Left ventricle myocardium inferior (tissue), 1 donor: ENCODE data around the gene TRIM69. TPM values are rescaled to one million over a fixed set of nuclear protein-coding genes. Genes with fewer than 3 reads are reported as not detected.
"Not testable (repeated sequence)": the region's sequence is repeated elsewhere in the genome, so short reads cannot be mapped to it uniquely, and the experiment has no call there.

Experiments used
- DNase-seq: peaks from one replicate; pipeline ENCODE4 v3.0.0-alpha.2; 2020
- H3K27ac ChIP-seq: fragments of 200-600 bp; replicated peaks from 2 replicates; pipeline ENCODE4 v1.8.0; 2021
- H3K27me3 ChIP-seq: fragments of 200-600 bp; 2 replicates; pipeline ENCODE4 v1.8.0; 2021; ENCODE audit warnings: low read depth
- H3K36me3 ChIP-seq: fragments of 200-600 bp; 2 replicates; pipeline ENCODE4 v1.8.0; 2021
- H3K4me1 ChIP-seq: fragments of 200-600 bp; 2 replicates; pipeline ENCODE4 v1.8.0; 2021
- H3K4me3 ChIP-seq: fragments of 200-600 bp; 2 replicates; pipeline ENCODE4 v1.8.0; 2021; ENCODE audit warnings: mild to moderate bottlenecking, moderate library complexity
- H3K9me3 ChIP-seq: fragments of 200-600 bp; replicated peaks from 2 replicates; pipeline ENCODE4 v1.8.0; 2021
- intact Hi-C: fragments of 100-400 bp; cut with micrococcal nuclease; formaldehyde crosslinking; loops from one replicate; pipeline ENCODE4 v1.11.0; 2022
- total RNA-seq: library from RNA; stranded (reverse); fragmentation: NEBNext Ultra II Directional; extraction: Animal tissue kit (Norgen Biotek cat#: 25700); gene quantifications from one replicate; pipeline ENCODE4 v1.2.1, GENCODE V29; 2021
- TF ChIP-seq, protein P1 (sequence below): fragments of 200-600 bp; IDR thresholded peaks from 2 replicates; pipeline ENCODE4 v1.8.0; 2021; ENCODE audit warnings: antibody characterized with exemption, mild to moderate bottlenecking, borderline replicate concordance
- donor health status: DM: no; HTN: yes; CAD: no; lungs with severe emphysema.

TRIM69 gene
- total RNA-seq, 1 donor from 2014 or later: 57.6 TPM

GRCh38 chr15:44718180-44718926 is 18.0 kb upstream of the TRIM69 start:
- peaks cover 41% of the 10 kb centered on the region for H3K36me3 ChIP-seq
- intact Hi-C loops: no loop called here
- H3K27me3 ChIP-seq: no peaks in the 10 kb centered on the region
- no peak for DNase-seq
- TF ChIP-seq, protein P1, sequence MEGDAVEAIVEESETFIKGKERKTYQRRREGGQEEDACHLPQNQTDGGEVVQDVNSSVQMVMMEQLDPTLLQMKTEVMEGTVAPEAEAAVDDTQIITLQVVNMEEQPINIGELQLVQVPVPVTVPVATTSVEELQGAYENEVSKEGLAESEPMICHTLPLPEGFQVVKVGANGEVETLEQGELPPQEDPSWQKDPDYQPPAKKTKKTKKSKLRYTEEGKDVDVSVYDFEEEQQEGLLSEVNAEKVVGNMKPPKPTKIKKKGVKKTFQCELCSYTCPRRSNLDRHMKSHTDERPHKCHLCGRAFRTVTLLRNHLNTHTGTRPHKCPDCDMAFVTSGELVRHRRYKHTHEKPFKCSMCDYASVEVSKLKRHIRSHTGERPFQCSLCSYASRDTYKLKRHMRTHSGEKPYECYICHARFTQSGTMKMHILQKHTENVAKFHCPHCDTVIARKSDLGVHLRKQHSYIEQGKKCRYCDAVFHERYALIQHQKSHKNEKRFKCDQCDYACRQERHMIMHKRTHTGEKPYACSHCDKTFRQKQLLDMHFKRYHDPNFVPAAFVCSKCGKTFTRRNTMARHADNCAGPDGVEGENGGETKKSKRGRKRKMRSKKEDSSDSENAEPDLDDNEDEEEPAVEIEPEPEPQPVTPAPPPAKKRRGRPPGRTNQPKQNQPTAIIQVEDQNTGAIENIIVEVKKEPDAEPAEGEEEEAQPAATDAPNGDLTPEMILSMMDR: no peak
- no peak overlapping the region for H3K4me3 ChIP-seq
- H3K9me3 ChIP-seq: no peaks in the 10 kb centered on the region
- peaks cover 56% of the 10 kb centered on the region for H3K4me1 ChIP-seq
- no peak overlapping the region for H3K27ac ChIP-seq

GRCh38 chr15:44718927-44719292 is 17.4 kb upstream of the TRIM69 start:
- Histone ChIP-seq H3K4me3 (no peak overlapping the region), H3K9me3 (no peaks in the 10 kb centered on the region), H3K36me3 (peaks cover 41% of the 10 kb centered on the region), H3K27ac (no peak overlapping the region), H3K27me3 (no peaks in the 10 kb centered on the region), H3K4me1 (peaks cover 51% of the 10 kb centered on the region)
- intact Hi-C loops: no loop called here
- DNase-seq: no peak
- TF ChIP-seq, protein P1: no peak

- intact Hi-C loops: no loop called here
- peak overlapping the region; percentile 19 for H3K27ac ChIP-seq
- H3K4me3 ChIP-seq: no peak overlapping the region
- H3K27me3 ChIP-seq: no peaks in the 10 kb centered on the region
- H3K36me3 ChIP-seq: peaks cover 41% of the 10 kb centered on the region
- no peak for DNase-seq
- no peaks in the 10 kb centered on the region for H3K9me3 ChIP-seq
- peaks cover 46% of the 10 kb centered on the region for H3K4me1 ChIP-seq
- TF ChIP-seq, protein P1: no peak
Observed at GRCh38 chr15:44719293-44719999, 16.9 kb upstream of the TRIM69 start.

DNA sequence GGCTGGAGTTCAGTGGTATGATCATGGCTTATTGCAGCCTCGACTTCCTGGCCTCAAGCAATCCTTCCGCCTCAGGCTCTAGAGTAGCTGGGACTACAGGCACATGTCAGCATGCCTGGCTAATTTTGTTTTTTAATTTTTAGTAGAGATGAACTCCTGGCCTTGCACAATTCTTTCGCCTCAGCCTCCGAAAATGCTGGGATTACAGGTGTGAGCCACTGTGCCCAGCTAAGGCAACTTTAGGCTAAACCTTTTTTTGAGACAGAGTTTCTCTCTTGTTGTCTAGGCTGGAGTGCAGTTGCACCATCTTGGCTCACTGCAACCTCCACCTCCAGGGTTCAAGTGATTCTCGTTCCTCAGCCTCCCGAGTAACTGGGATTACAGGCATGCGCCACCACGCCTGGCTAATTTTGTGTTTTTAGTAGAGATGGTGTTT is 16.3 kb upstream of the TRIM69 start:
- Histone ChIP-seq H3K27ac (peak overlapping the region; percentile 19), H3K36me3 (peaks cover 41% of the 10 kb centered on the region), H3K4me1 (peaks cover 40% of the 10 kb centered on the region)
- intact Hi-C loops, DNase-seq, H3K9me3 ChIP-seq, H3K4me3 ChIP-seq, H3K27me3 ChIP-seq: not testable (repeated sequence)

- peaks cover 39% of the 10 kb centered on the region for H3K4me1 ChIP-seq
- DNase-seq: no peak
- no peaks in the 10 kb centered on the region for H3K27me3 ChIP-seq
- intact Hi-C loops: no loop called here
- peaks cover 36% of the 10 kb centered on the region for H3K36me3 ChIP-seq
- TF ChIP-seq, protein P1: no peak
- H3K4me3 ChIP-seq: no peak overlapping the region
- H3K9me3 ChIP-seq: no peaks in the 10 kb centered on the region
- no peak overlapping the region for H3K27ac ChIP-seq
Observed at GRCh38 chr15:44720460-44721176, 15.7 kb upstream of the TRIM69 start.
